ENCODE results near the gene ARHGAP15.
"Not testable (repeated sequence)": the region's sequence is repeated elsewhere in the genome, so short reads cannot be mapped to it uniquely, and the experiment has no call there.

Gene ARHGAP15

GRCh38 chr2:143128681-143129580 lies at the start of gene ARHGAP15:
Gene ARHGAP15 (plus strand): TSS chr2:143129419.
- peak; percentile 42 to 60 for DNase-seq (ENCODE audit: low read depth in 2 of 2)

GRCh38 chr2:143081616-143082015 lies 47.6 kb upstream of the ARHGAP15 start:
- DNase-seq (ENCODE audit: low read depth in 2 of 2), result no peak

- DNase-seq (ENCODE audit: low read depth in 2 of 2), result no peak
These were observed 45.6 kb upstream of the ARHGAP15 start for GRCh38 chr2:143083636-143084035.

GRCh38 chr2:143084462-143084861 lies 44.8 kb upstream of the ARHGAP15 start:
- DNase-seq (ENCODE audit: low read depth in 2 of 2), result no peak

GRCh38 chr2:143085125-143085784 lies 44.0 kb upstream of the ARHGAP15 start:
- no peak for DNase-seq (ENCODE audit: low read depth in 2 of 2)

- DNase-seq (ENCODE audit: low read depth in 2 of 2), result no peak
These were observed 42.2 kb upstream of the ARHGAP15 start for GRCh38 chr2:143087033-143087432.

- DNase-seq (ENCODE audit: low read depth in 2 of 2), result no peak
These were observed 40.8 kb upstream of the ARHGAP15 start for GRCh38 chr2:143088388-143088787.

GRCh38 chr2:143089520-143089919 lies 39.7 kb upstream of the ARHGAP15 start:
- DNase-seq (ENCODE audit: low read depth in 2 of 2), result not testable (repeated sequence)

- DNase-seq (ENCODE audit: low read depth in 2 of 2), result peak; percentile 40 to 61
These were observed 18.3 kb upstream of the ARHGAP15 start for GRCh38 chr2:143110758-143111428.

- no peak for DNase-seq (ENCODE audit: low read depth in 2 of 2)
These were observed 12.0 kb upstream of the ARHGAP15 start for GRCh38 chr2:143117225-143117624.

- DNase-seq (ENCODE audit: low read depth in 2 of 2), result no peak
These were observed 8.1 kb upstream of the ARHGAP15 start for GRCh38 chr2:143121079-143121478.

- no peak for DNase-seq (ENCODE audit: low read depth in 2 of 2)
These were observed 7.3 kb upstream of the ARHGAP15 start for GRCh38 chr2:143121957-143122356.

- DNase-seq (ENCODE audit: low read depth in 2 of 2), result no peak
These were observed 5.3 kb upstream of the ARHGAP15 start for GRCh38 chr2:143123911-143124310.

GRCh38 chr2:143124445-143124844 lies 4.8 kb upstream of the ARHGAP15 start:
- no peak for DNase-seq (ENCODE audit: low read depth in 2 of 2)

GRCh38 chr2:143125717-143126116 lies 3.5 kb upstream of the ARHGAP15 start:
- DNase-seq (ENCODE audit: low read depth in 2 of 2), result no peak

GRCh38 chr2:143132355-143132754 lies 3.1 kb downstream of the ARHGAP15 start:
- no peak for DNase-seq (ENCODE audit: low read depth in 2 of 2)

GRCh38 chr2:143133783-143134182 lies 4.6 kb downstream of the ARHGAP15 start:
- no peak for DNase-seq (ENCODE audit: low read depth in 2 of 2)

GRCh38 chr2:143138292-143138691 lies 9.1 kb downstream of the ARHGAP15 start:
- no peak for DNase-seq (ENCODE audit: low read depth in 2 of 2)

GRCh38 chr2:143139835-143140393 lies 10.7 kb downstream of the ARHGAP15 start:
- DNase-seq (ENCODE audit: low read depth in 2 of 2), result no peak

GRCh38 chr2:143140864-143141661 lies 11.8 kb downstream of the ARHGAP15 start:
- no peak for DNase-seq (ENCODE audit: low read depth in 2 of 2)

GRCh38 chr2:143142598-143142997 lies 13.4 kb downstream of the ARHGAP15 start:
- no peak for DNase-seq (ENCODE audit: low read depth in 2 of 2)
